H9 (cell line): ENCODE measurements around the gene CDH24. TPM values are rescaled to one million over a fixed set of nuclear protein-coding genes. Genes with fewer than 3 reads are reported as not detected.

Experiments used
- DNase-seq: peaks from one replicate; pipeline ENCODE4 v3.0.0-alpha.2; 2017
- H2AFZ ChIP-seq: one replicate; pipeline ENCODE4 v1.6.1; 2013; ENCODE audit warnings: mild to moderate bottlenecking, low read length, control low read depth, moderate library complexity
- H2AK5ac ChIP-seq: 2 replicates; pipeline ENCODE4 v1.6.1; 2013; ENCODE audit warnings: low read length, control low read depth, mixed read lengths; ENCODE audit not compliant: insufficient read length
- H2BK120ac ChIP-seq: one replicate; pipeline ENCODE4 v1.6.1; 2013; ENCODE audit warnings: low read depth, mild to moderate bottlenecking, low read length, control low read depth, inconsistent platforms; ENCODE audit not compliant: poor library complexity, severe bottlenecking
- H2BK12ac ChIP-seq: 2 replicates; pipeline ENCODE4 v1.6.1; 2013; ENCODE audit warnings: low read length, control low read depth, mixed read lengths, low read depth; ENCODE audit not compliant: insufficient read length
- H2BK15ac ChIP-seq: 2 replicates; pipeline ENCODE4 v1.6.1; 2013; ENCODE audit warnings: low read depth, low read length, control low read depth
- H2BK20ac ChIP-seq: one replicate; pipeline ENCODE4 v1.6.1; 2013; ENCODE audit warnings: low read depth, mild to moderate bottlenecking, low read length, control low read depth, inconsistent platforms; ENCODE audit not compliant: poor library complexity, severe bottlenecking
- H2BK5ac ChIP-seq: 2 replicates; pipeline ENCODE4 v1.6.1; 2013; ENCODE audit warnings: low read length, control low read depth, mixed read lengths; ENCODE audit not compliant: insufficient read length
- H3K14ac ChIP-seq: 2 replicates; pipeline ENCODE4 v1.6.1; 2013; ENCODE audit warnings: low read length, control low read depth; ENCODE audit not compliant: insufficient read depth
- H3K18ac ChIP-seq: 2 replicates; pipeline ENCODE4 v1.6.1; 2013; ENCODE audit warnings: low read depth, mild to moderate bottlenecking, mixed read lengths, low read length, control low read depth; ENCODE audit not compliant: insufficient read length
- H3K23ac ChIP-seq: 2 replicates; pipeline ENCODE4 v1.6.1; 2013; ENCODE audit warnings: low read length, control low read depth, mixed read lengths, low read depth; ENCODE audit not compliant: insufficient read length
- H3K23me2 ChIP-seq: 2 replicates; pipeline ENCODE4 v1.6.1; 2013; ENCODE audit warnings: low read depth, mild to moderate bottlenecking, mixed read lengths, low read length, control low read depth; ENCODE audit not compliant: insufficient read length, poor library complexity, severe bottlenecking
- H3K27ac ChIP-seq: 2 replicates; pipeline ENCODE4 v1.5.1; 2013; ENCODE audit warnings: low read length, control low read depth, mixed read lengths, low read depth; ENCODE audit not compliant: insufficient read length
- H3K27me3 ChIP-seq: 2 replicates; pipeline ENCODE4 v1.6.1; 2013; ENCODE audit warnings: low read length, control low read depth, inconsistent platforms; ENCODE audit not compliant: insufficient read depth
- H3K4ac ChIP-seq: 2 replicates; pipeline ENCODE4 v1.6.1; 2013; ENCODE audit warnings: low read depth, mild to moderate bottlenecking, control low read depth, inconsistent platforms, low read length, moderate library complexity
- H3K4me1 ChIP-seq: 2 replicates; pipeline ENCODE4 v1.6.1; 2013; ENCODE audit warnings: low read length, control low read depth, inconsistent platforms; ENCODE audit not compliant: insufficient read depth
- H3K4me2 ChIP-seq: 2 replicates; pipeline ENCODE4 v1.6.1; 2013; ENCODE audit warnings: low read length, control low read depth, mixed read lengths; ENCODE audit not compliant: insufficient read length, insufficient read depth
- H3K56ac ChIP-seq: 2 replicates; pipeline ENCODE4 v1.6.1; 2013; ENCODE audit warnings: low read depth, mild to moderate bottlenecking, mixed read lengths, low read length, control low read depth; ENCODE audit not compliant: insufficient read length
- H3K79me1 ChIP-seq: 2 replicates; pipeline ENCODE4 v1.6.1; 2013; ENCODE audit warnings: low read depth, mild to moderate bottlenecking, moderate library complexity, low read length, control low read depth, inconsistent platforms; ENCODE audit not compliant: insufficient read depth, poor library complexity, severe bottlenecking
- H3K79me2 ChIP-seq: 2 replicates; pipeline ENCODE4 v1.6.1; 2013; ENCODE audit warnings: low read length, control low read depth, inconsistent platforms; ENCODE audit not compliant: insufficient read depth
- H3K9ac ChIP-seq: 2 replicates; pipeline ENCODE4 v1.6.1; 2013; ENCODE audit warnings: low read length, control low read depth, mixed read lengths; ENCODE audit not compliant: insufficient read length; ENCODE audit errors: extremely low read depth
- H3K9me3 ChIP-seq: one replicate; pipeline ENCODE4 v1.6.1; 2013; ENCODE audit warnings: low read depth, low read length, inconsistent platforms; ENCODE audit not compliant: control insufficient read depth
- H3T11ph ChIP-seq: one replicate; pipeline ENCODE4 v1.6.1; 2013; ENCODE audit warnings: mild to moderate bottlenecking, low read length, control low read depth, inconsistent platforms
- H4K20me1 ChIP-seq: one replicate; pipeline ENCODE4 v1.6.1; 2013; ENCODE audit not compliant: control insufficient read depth, insufficient read length, insufficient read depth
- H4K5ac ChIP-seq: 2 replicates; pipeline ENCODE4 v1.6.1; 2013; ENCODE audit warnings: low read depth, mild to moderate bottlenecking, mixed read lengths, low read length, control low read depth; ENCODE audit not compliant: insufficient read length
- H4K8ac ChIP-seq: replicated peaks from 2 replicates; pipeline ENCODE4 v1.6.1; 2013; ENCODE audit warnings: low read length, control low read depth, mixed read lengths, low read depth; ENCODE audit not compliant: insufficient read length
- H4K91ac ChIP-seq: 2 replicates; pipeline ENCODE4 v1.6.1; 2013; ENCODE audit warnings: low read depth, mild to moderate bottlenecking, moderate library complexity, mixed read lengths, low read length, control low read depth; ENCODE audit not compliant: insufficient read length
- H3K27ac Mint-ChIP-seq, 3 experiments: 2 replicates in 2 of 3; 3 replicates in 1 of 3; pipeline ENCODE4 v1.8.0; 2020 to 2021; ENCODE audit warnings: mixed read lengths in 3 of 3, mild to moderate bottlenecking in 1 of 3, moderate library complexity in 1 of 3
- H3K27me3 Mint-ChIP-seq: 2 replicates; pipeline ENCODE4 v1.8.0; 2021; ENCODE audit warnings: low read depth, mild to moderate bottlenecking, moderate library complexity, mixed read lengths
- H3K36me3 Mint-ChIP-seq, 3 experiments: 2 replicates in 2 of 3; 3 replicates in 1 of 3; pipeline ENCODE4 v1.8.0; 2020 to 2021; ENCODE audit warnings: low read depth in 3 of 3, mixed read lengths in 3 of 3; ENCODE audit not compliant: insufficient read depth in 1 of 3
- H3K4me1 Mint-ChIP-seq, 2 experiments: 2 replicates each; pipeline ENCODE4 v1.8.0; 2020; ENCODE audit warnings: mixed read lengths in 2 of 2
- H3K4me3 Mint-ChIP-seq, 2 experiments: 2 replicates in 1 of 2; 3 replicates in 1 of 2; pipeline ENCODE4 v1.8.0; 2020 to 2021; ENCODE audit warnings: mild to moderate bottlenecking in 2 of 2, mixed read lengths in 2 of 2, moderate library complexity in 1 of 2
- H3K9me3 Mint-ChIP-seq, 2 experiments: 2 replicates in 1 of 2; 3 replicates in 1 of 2; pipeline ENCODE4 v1.8.0; 2020; ENCODE audit warnings: mild to moderate bottlenecking in 2 of 2, mixed read lengths in 2 of 2, moderate library complexity in 1 of 2
- WGBS: extraction: QIAGEN DNeasy Blood & Tissue Kit; methylation state at CpG from one replicate; pipeline ENCODE4 v1.1.7; 2013; ENCODE audit warnings: missing lambda C conversion rate, low lambda C conversion rate, mixed read lengths; ENCODE audit not compliant: insufficient read length; ENCODE audit errors: extremely low coverage; 5-methylcytosine and 5-hydroxymethylcytosine counted together
- total RNA-seq: library from RNA; stranded (reverse); gene quantifications from 2 replicates; pipeline ENCODE4 v1.2.1, GENCODE V29; 2021
- TF ChIP-seq, protein P1 (sequence below): fragments of 200-600 bp; sonication (generic); conservative IDR thresholded peaks from 3 replicates; pipeline ENCODE4 v1.8.0; 2021; ENCODE audit warnings: antibody characterized with exemption, mild to moderate bottlenecking

The CDH24 gene
- total RNA-seq, 1 experiment from 2014 or later = 16.7 TPM

DNA sequence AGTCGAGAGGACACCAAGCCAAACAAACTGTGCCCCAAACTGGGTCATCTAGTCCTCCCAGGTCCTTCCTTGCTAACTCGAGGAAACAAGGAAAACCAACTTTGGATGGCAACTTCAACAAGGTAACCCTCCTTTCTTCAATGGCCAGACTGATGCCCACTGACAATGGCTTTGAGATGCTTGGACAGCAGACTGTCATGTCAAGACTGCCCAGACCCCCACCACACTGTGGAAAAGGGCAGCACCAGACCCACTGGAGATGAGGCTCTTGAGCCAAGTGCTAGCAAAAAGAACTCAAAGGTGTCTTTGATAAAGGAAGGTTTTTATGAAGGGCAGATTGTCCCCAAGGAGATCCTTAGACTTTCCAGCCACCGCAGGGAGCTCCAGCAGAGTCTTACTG is 9.0 kb upstream of the CDH24 start:
- H2BK120ac ChIP-seq = no peak overlapping the region

More for the DNA sequence above, 9.0 kb upstream of the CDH24 start:
- WGBS = no CpG with 5 or more reads among the region's 3 CpGs
- Histone ChIP-seq H3K9me3 (no peaks in the 10 kb centered on the region), H3K79me2 (peaks cover 5% of the 10 kb centered on the region; the same call in 1 of the 2 replicates), H4K5ac (no peak overlapping the region), H2AK5ac (no peak overlapping the region), H2BK12ac (no peak overlapping the region), H3K9ac (no peak overlapping the region), H4K20me1 (peaks cover 3% of the 10 kb centered on the region), H3K23ac (no peak overlapping the region), H2BK20ac (no peak overlapping the region), H3K18ac (no peak overlapping the region), H3T11ph (no peak overlapping the region), H3K4me2 (no peak overlapping the region), H3K27ac (no peak overlapping the region), H3K79me1 (peaks cover 17% of the 10 kb centered on the region), H3K4ac (no peak overlapping the region), H2AFZ (no peak overlapping the region), H4K8ac (no peak overlapping the region), H3K27me3 (no peaks in the 10 kb centered on the region), H3K4me1 (0 out of 2 replicates have a peak, but pooled peaks cover 3% of the 10 kb centered on the region), H3K14ac (no peak overlapping the region), H2BK5ac (no peak overlapping the region), H3K23me2 (peaks cover 12% of the 10 kb centered on the region), H3K56ac (no peak overlapping the region), H4K91ac (no peak overlapping the region), H2BK15ac (no peak overlapping the region)
- TF ChIP-seq, protein P1, sequence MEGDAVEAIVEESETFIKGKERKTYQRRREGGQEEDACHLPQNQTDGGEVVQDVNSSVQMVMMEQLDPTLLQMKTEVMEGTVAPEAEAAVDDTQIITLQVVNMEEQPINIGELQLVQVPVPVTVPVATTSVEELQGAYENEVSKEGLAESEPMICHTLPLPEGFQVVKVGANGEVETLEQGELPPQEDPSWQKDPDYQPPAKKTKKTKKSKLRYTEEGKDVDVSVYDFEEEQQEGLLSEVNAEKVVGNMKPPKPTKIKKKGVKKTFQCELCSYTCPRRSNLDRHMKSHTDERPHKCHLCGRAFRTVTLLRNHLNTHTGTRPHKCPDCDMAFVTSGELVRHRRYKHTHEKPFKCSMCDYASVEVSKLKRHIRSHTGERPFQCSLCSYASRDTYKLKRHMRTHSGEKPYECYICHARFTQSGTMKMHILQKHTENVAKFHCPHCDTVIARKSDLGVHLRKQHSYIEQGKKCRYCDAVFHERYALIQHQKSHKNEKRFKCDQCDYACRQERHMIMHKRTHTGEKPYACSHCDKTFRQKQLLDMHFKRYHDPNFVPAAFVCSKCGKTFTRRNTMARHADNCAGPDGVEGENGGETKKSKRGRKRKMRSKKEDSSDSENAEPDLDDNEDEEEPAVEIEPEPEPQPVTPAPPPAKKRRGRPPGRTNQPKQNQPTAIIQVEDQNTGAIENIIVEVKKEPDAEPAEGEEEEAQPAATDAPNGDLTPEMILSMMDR = no peak
- Mint-ChIP-seq H3K27ac (peak overlapping the region in 1 of 3 experiments; percentile 85; a peak in 3 of 7 replicates), H3K27me3 (no peaks in the 10 kb centered on the region; the same call in 1 of the 2 replicates), H3K4me1 (peaks cover 21 to 35% of the 10 kb centered on the region in 2 experiments), H3K9me3 (no peaks in the 10 kb centered on the region), H3K4me3 (no peak overlapping the region), H3K36me3 (peaks cover 63 to 91% (median 84%) of the 10 kb centered on the region in 3 experiments)
- no peak for DNase-seq
